GM12873 (cell line): Measurements from ENCODE around the gene AZIN2.
A peak's percentile ranks its signal among the peaks of the same experiment; 100 is the strongest.

Source experiments
- TF ChIP-seq, protein P1 (sequence below): IDR thresholded peaks from 2 replicates; pipeline ENCODE4 v1.5.1; 2012; ENCODE audit warnings: low read depth, mild to moderate bottlenecking, moderate library complexity, low read length, control low read depth; ENCODE audit not compliant: insufficient read depth; ENCODE audit errors: missing control alignments

AZIN2 gene

DNA sequence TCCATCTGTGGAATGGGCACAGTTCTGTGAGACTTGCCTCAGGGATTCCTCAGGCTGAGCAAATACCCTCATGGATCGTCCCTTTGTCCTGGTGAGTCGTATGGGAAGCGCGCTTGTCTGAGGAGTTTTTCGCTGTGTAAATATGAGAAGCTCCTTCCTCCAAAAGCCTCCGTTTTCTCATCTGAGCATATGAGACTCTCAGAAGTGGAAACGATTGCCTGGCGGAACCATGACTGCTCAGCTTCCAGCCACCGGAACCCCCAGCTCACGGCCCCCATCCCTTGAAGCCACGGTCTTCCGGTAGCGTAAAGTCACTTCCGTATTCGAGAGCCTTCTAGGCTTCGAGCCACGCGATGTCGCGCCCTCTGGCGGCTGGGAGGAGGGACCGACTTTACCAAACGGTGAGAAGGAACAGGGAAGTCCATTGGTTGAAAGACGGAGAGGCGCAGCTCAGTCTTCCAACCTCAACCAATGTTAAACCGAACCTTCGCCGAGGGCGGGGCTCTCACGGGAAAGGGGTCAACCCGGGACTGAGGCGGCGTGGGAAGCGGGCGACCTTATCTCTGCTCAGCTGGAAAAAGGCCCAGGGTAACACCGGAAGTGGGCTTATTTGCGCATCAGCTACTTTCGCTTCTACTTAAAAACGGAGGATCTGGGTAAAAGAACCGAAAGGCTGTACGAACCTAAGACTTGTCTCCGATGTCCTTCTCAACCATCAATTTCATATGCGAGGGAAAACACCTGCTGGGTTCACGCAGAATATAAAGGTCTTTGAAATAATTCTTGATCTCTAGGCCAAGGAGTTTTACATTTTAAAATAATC, 46.3 kb downstream of the AZIN2 start:
- TF ChIP-seq, protein P1, sequence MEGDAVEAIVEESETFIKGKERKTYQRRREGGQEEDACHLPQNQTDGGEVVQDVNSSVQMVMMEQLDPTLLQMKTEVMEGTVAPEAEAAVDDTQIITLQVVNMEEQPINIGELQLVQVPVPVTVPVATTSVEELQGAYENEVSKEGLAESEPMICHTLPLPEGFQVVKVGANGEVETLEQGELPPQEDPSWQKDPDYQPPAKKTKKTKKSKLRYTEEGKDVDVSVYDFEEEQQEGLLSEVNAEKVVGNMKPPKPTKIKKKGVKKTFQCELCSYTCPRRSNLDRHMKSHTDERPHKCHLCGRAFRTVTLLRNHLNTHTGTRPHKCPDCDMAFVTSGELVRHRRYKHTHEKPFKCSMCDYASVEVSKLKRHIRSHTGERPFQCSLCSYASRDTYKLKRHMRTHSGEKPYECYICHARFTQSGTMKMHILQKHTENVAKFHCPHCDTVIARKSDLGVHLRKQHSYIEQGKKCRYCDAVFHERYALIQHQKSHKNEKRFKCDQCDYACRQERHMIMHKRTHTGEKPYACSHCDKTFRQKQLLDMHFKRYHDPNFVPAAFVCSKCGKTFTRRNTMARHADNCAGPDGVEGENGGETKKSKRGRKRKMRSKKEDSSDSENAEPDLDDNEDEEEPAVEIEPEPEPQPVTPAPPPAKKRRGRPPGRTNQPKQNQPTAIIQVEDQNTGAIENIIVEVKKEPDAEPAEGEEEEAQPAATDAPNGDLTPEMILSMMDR: peak; percentile 95

DNA sequence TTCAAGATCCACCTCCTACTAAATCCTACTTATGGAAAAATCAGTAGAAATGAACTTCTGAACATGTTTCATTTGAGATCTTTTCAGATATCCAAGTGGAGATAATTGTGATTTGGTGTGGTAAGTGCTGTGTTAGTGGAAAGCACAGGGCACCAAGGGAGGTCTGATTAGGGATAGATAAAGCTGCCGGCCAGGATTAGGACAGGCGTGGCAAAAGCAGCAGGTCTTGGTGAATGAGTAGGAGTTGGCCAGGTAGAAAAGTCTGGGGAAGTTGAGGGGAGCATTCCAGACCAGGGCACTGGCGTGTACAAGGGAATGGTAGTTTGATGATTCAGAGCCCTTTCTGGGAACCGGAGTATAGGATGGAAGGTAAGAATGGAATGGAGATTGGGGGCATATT, 47.8 kb downstream of the AZIN2 start:
- TF ChIP-seq, protein P1: no peak

DNA sequence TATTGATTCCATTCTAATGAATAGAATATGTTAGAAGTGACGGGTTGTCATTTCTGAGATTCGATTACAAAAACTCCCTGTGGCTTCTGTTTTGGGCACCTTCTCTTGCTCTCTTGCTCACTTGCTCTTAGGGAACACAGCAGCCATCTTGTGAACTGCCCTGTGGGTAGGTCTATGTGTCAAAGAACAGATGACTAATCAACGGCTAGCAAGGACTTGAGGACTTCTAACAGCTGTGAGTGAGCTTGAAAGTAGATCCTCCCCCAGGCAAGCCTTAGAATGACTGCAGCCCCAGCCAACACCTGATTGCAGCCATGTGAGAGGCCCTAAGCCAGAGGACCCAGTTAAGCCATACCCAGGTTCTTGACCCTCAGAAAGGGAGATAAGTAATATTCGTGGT, 49.3 kb downstream of the AZIN2 start:
- TF ChIP-seq, protein P1: no peak

DNA sequence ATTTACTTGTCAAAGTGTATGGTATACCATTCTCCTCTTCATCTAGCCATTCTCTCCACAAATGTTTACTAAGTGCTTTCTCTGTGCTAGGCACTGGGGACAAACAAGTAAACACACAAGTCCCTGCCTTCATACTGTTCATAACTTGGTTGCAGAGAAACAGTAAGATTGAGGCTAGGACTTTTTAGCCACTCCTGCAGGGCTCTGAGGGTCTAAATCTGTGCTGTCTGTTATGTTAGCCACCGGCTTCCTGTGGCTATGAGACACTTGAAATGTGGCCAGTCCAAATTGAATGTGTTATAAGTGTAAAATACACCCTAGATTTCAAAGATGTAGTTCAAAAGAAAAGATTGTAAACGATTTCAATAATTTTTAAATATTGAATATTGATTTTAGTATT, 50.2 kb downstream of the AZIN2 start:
- TF ChIP-seq, protein P1: no peak

DNA sequence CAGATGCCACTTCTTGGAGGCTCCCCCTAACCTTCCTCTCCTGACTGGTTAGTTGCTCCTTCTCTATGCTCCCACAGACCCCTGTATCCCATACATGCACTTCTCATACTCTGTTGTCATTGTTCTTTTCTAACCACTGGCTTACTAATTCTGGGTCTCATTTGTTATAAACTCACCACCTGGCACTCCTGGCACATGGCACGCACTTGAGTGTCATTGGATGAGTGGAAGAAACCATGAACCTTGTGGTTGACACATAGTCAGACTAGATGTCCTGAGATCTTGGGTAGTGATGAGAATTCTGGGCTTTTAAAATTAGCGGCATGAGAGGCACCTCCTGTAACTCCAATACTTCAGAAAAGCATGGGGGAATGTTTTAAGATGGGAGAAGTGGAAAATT, 51.6 kb downstream of the AZIN2 start:
- TF ChIP-seq, protein P1: no peak

DNA sequence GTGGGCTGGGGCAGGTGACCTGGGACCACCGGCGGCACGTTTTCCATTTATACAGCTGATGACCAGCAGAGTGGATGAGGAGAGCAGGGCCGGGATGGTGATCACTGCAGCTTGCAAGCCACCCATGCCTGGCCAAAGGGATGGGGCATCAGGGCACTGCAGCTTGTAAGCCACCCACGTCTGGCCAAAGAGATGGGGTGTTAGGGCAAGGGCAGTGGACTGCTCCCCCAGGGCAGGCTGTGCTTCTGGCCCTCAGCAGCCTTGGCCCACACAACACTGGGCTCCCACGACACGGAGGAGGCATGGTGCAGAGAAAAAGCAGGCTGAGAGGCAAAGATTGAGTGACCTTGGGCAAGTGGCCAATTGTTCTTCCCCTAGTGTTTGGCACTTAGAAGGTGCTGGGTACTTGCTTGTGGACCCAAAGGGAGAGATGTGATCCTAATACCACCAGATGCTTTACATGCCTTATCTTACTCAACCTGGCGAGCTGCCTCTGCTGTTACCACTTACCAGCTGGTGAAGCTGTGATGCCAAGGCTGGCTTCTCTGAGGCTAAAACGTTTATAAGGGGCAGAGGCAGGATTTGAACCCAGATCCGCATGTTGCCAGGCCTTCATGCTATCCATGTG, 52.6 kb downstream of the AZIN2 start:
- TF ChIP-seq, protein P1: no peak

DNA sequence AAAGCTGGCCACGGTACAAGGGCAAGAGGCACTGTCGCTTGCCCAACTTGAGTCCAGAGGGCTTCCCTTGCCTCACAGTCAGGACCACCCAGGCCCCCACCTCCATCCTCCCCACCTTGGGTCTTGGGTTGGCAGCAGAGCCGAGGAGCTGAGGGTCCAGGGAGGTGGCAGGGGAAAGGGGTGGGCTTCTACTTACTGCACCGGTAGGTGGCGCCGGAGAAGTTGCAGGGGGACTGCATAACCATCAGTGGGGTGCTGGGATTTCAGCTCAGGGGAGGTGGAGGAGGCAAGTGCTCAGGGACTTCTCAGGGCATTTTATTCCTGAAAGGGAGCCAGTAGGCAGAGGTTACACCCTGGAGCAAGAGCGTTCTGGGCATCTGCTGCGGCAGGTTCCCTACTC, 56.8 kb downstream of the AZIN2 start:
- TF ChIP-seq, protein P1: peak; percentile 56
